ENCODE measurements around the gene DGKZ.
A peak's percentile ranks its signal among the peaks of the same experiment; 100 is the strongest.
"Not testable (repeated sequence)": the region's sequence is repeated elsewhere in the genome, so short reads cannot be mapped to it uniquely, and the experiment has no call there.

Gene DGKZ

GRCh38 chr11:46346886-46347636 lies at the start of gene DGKZ:
TSS of gene DGKZ (plus strand) at chr11:46347463. CDS start at chr11:46347660, 197 bp downstream.
- DNase-seq (ENCODE audit: low read depth), result peak; percentile 78

- DNase-seq (ENCODE audit: low read depth), result peak; percentile 64
These were observed 48.4 kb upstream of the DGKZ start for GRCh38 chr11:46298699-46299433.

- DNase-seq (ENCODE audit: low read depth), result no peak
These were observed 47.8 kb upstream of the DGKZ start for GRCh38 chr11:46299451-46299961.

GRCh38 chr11:46300270-46300669 lies 47.0 kb upstream of the DGKZ start:
- DNase-seq (ENCODE audit: low read depth), result no peak

GRCh38 chr11:46302866-46303265 lies 44.4 kb upstream of the DGKZ start:
- no peak for DNase-seq (ENCODE audit: low read depth)

GRCh38 chr11:46304036-46304435 lies 43.2 kb upstream of the DGKZ start:
- DNase-seq (ENCODE audit: low read depth), result not testable (repeated sequence)

- no peak for DNase-seq (ENCODE audit: low read depth)
These were observed 42.6 kb upstream of the DGKZ start for GRCh38 chr11:46304605-46305179.

GRCh38 chr11:46305295-46305694 lies 42.0 kb upstream of the DGKZ start:
- DNase-seq (ENCODE audit: low read depth), result peak; percentile 52

- peak; percentile 30 for DNase-seq (ENCODE audit: low read depth)
These were observed 40.9 kb upstream of the DGKZ start for GRCh38 chr11:46306296-46306853.

GRCh38 chr11:46307369-46307768 lies 39.9 kb upstream of the DGKZ start:
- no peak for DNase-seq (ENCODE audit: low read depth)

- no peak for DNase-seq (ENCODE audit: low read depth)
These were observed 39.4 kb upstream of the DGKZ start for GRCh38 chr11:46307785-46308341.

- DNase-seq (ENCODE audit: low read depth), result peak; percentile 62
These were observed 38.4 kb upstream of the DGKZ start for GRCh38 chr11:46308631-46309419.

GRCh38 chr11:46309814-46310259 lies 37.4 kb upstream of the DGKZ start:
- DNase-seq (ENCODE audit: low read depth), result no peak

- DNase-seq (ENCODE audit: low read depth), result peak; percentile 69
These were observed 32.1 kb upstream of the DGKZ start for GRCh38 chr11:46315033-46315738.

- DNase-seq (ENCODE audit: low read depth), result no peak
These were observed 31.3 kb upstream of the DGKZ start for GRCh38 chr11:46315783-46316563.

- DNase-seq (ENCODE audit: low read depth), result no peak
These were observed 28.2 kb upstream of the DGKZ start for GRCh38 chr11:46319074-46319453.

GRCh38 chr11:46321757-46322156 lies 25.5 kb upstream of the DGKZ start:
- DNase-seq (ENCODE audit: low read depth), result peak; percentile 67

- DNase-seq (ENCODE audit: low read depth), result peak; percentile 33
These were observed 24.5 kb upstream of the DGKZ start for GRCh38 chr11:46322759-46323158.

GRCh38 chr11:46326813-46327416 lies 20.3 kb upstream of the DGKZ start:
- DNase-seq (ENCODE audit: low read depth), result no peak

Data from fibroblast of gingiva (primary cell).